ENCODE results near the gene ZNF70. TPM values are rescaled to one million over a fixed set of nuclear protein-coding genes. Genes with fewer than 3 reads are reported as not detected.
A peak's percentile ranks its signal among the peaks of the same experiment; 100 is the strongest.

ZNF70 gene
- total RNA-seq, 4 donors from 2014 or later = 2.7 to 7.5 (median 5.9) TPM

DNA sequence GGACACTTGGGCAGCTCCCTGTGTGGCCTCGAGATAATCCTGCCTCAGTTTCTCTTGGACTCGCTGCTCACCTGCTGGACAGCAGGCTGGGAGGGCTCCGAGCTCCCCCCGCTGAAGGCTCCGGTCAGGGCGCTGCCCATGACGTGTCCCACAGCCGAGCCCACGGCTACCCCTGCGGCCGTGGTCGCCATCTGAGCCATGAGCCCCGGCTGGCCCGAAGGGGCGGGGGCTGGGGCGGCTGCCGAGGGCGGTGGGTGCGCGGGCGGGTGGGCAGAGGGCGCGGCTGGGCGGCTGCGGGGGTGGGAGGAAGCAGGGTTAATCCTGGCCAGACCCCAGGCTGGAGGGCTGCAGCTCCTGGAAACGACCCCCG lies 16.4 kb upstream of the ZNF70 start:
- no peak for DNase-seq
- no peak for TF ChIP-seq POLR2AphosphoS5 (IDR thresholded peaks at IDR 0.05)
- no peak for TF ChIP-seq POLR2A (IDR thresholded peaks at IDR 0.05)
- TF ChIP-seq EP300 (IDR thresholded peaks at IDR 0.05; ENCODE audit: low read depth) = no peak
- TF ChIP-seq, protein P1, sequence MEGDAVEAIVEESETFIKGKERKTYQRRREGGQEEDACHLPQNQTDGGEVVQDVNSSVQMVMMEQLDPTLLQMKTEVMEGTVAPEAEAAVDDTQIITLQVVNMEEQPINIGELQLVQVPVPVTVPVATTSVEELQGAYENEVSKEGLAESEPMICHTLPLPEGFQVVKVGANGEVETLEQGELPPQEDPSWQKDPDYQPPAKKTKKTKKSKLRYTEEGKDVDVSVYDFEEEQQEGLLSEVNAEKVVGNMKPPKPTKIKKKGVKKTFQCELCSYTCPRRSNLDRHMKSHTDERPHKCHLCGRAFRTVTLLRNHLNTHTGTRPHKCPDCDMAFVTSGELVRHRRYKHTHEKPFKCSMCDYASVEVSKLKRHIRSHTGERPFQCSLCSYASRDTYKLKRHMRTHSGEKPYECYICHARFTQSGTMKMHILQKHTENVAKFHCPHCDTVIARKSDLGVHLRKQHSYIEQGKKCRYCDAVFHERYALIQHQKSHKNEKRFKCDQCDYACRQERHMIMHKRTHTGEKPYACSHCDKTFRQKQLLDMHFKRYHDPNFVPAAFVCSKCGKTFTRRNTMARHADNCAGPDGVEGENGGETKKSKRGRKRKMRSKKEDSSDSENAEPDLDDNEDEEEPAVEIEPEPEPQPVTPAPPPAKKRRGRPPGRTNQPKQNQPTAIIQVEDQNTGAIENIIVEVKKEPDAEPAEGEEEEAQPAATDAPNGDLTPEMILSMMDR (IDR thresholded peaks at IDR 0.05) = no peak
- intact Hi-C loops (cut with DNase I; ENCODE audit: low total_unique reads) = no loop called here
- peak overlapping the region; percentile 67 to 80 (median 72) for H3K4me3 ChIP-seq
- H3K27me3 ChIP-seq = no peaks in the 10 kb centered on the region
- peak overlapping the region; percentile 88 to 93 (median 89) for H3K27ac ChIP-seq
- 6% methylated on average over 14 of the region's 27 CpGs; no CpG with 5 or more reads in 1 of the 2 donors for WGBS, 2 donors (ENCODE audit: low coverage in 1 of 2)
- H3K4me1 ChIP-seq = peaks cover 16 to 63% (median 35%) of the 10 kb centered on the region in 4 donors
- in situ Hi-C loops (cut with MboI; ENCODE audit: low pct_ligation_motif_present in 1 of 4, low pct_unique_long_range_greater_than_20kb in 1 of 4, low sequenced_read_pairs in 3 of 4) = no loop called here
- no peaks in the 10 kb centered on the region for H3K36me3 ChIP-seq
- H3K9me3 ChIP-seq = no peaks in the 10 kb centered on the region

GRCh38 chr22:23764899-23765881 lies 14.3 kb upstream of the ZNF70 start:
- DNase-seq = no peak
- no peak overlapping the region for H3K27ac ChIP-seq
- WGBS, 2 donors (ENCODE audit: low coverage in 1 of 2) = 90% methylated on average over 9 of the region's 9 CpGs; no CpG with 5 or more reads in 1 of the 2 donors
- H3K36me3 ChIP-seq = no peaks in the 10 kb centered on the region
- no peaks in the 10 kb centered on the region for H3K27me3 ChIP-seq
- no peak for TF ChIP-seq EP300 (IDR thresholded peaks at IDR 0.05; ENCODE audit: low read depth)
- TF ChIP-seq POLR2AphosphoS5 (IDR thresholded peaks at IDR 0.05) = no peak
- no peak for TF ChIP-seq POLR2A (IDR thresholded peaks at IDR 0.05)
- TF ChIP-seq, protein P1 (IDR thresholded peaks at IDR 0.05) = no peak
- no peaks in the 10 kb centered on the region for H3K9me3 ChIP-seq
- no peak overlapping the region for H3K4me3 ChIP-seq
- intact Hi-C loops (cut with DNase I; ENCODE audit: low total_unique reads) (no loop called here), in situ Hi-C loops (cut with MboI; ENCODE audit: low pct_ligation_motif_present in 1 of 4, low pct_unique_long_range_greater_than_20kb in 1 of 4, low sequenced_read_pairs in 3 of 4) (no loop called here)
- peaks cover 13 to 51% (median 27%) of the 10 kb centered on the region in 4 donors for H3K4me1 ChIP-seq

GRCh38 chr22:23763954-23764353 lies 13.0 kb upstream of the ZNF70 start:
- no peak overlapping the region for H3K27ac ChIP-seq
- intact Hi-C loops (cut with DNase I; ENCODE audit: low total_unique reads) (no loop called here), in situ Hi-C loops (cut with MboI; ENCODE audit: low pct_ligation_motif_present in 1 of 4, low pct_unique_long_range_greater_than_20kb in 1 of 4, low sequenced_read_pairs in 3 of 4) (no loop called here)
- H3K27me3 ChIP-seq = no peaks in the 10 kb centered on the region
- no peaks in the 10 kb centered on the region for H3K36me3 ChIP-seq
- TF ChIP-seq EP300 (IDR thresholded peaks at IDR 0.05; ENCODE audit: low read depth) (no peak), POLR2AphosphoS5 (IDR thresholded peaks at IDR 0.05) (no peak), POLR2A (IDR thresholded peaks at IDR 0.05) (no peak)
- TF ChIP-seq, protein P1 (IDR thresholded peaks at IDR 0.05) = no peak
- 76% methylated on average over 7 of the region's 7 CpGs; no CpG with 5 or more reads in 1 of the 2 donors for WGBS, 2 donors (ENCODE audit: low coverage in 1 of 2)
- no peak for DNase-seq
- H3K4me3 ChIP-seq = peak overlapping the region in 1 of 4 donors; percentile 22
- H3K4me1 ChIP-seq = peaks cover 9 to 47% (median 27%) of the 10 kb centered on the region in 4 donors
- no peaks in the 10 kb centered on the region for H3K9me3 ChIP-seq

- Histone ChIP-seq H3K27me3 (no peaks in the 10 kb centered on the region), H3K4me3 (peak overlapping the region in 1 of 4 donors; percentile 22), H3K4me1 (peaks cover 6 to 43% (median 24%) of the 10 kb centered on the region in 4 donors), H3K36me3 (no peaks in the 10 kb centered on the region), H3K27ac (no peak overlapping the region), H3K9me3 (no peaks in the 10 kb centered on the region)
- 56 to 82% methylated on average over 7 to 17 of the region's 17 CpGs for WGBS, 2 donors (ENCODE audit: low coverage in 1 of 2)
- in situ Hi-C loops (cut with MboI; ENCODE audit: low pct_ligation_motif_present in 1 of 4, low pct_unique_long_range_greater_than_20kb in 1 of 4, low sequenced_read_pairs in 3 of 4) = no loop called here
- intact Hi-C loops (cut with DNase I; ENCODE audit: low total_unique reads) = no loop called here
- DNase-seq = no peak
- TF ChIP-seq, protein P1 (IDR thresholded peaks at IDR 0.05) = no peak
- TF ChIP-seq POLR2A (IDR thresholded peaks at IDR 0.05) (no peak), EP300 (IDR thresholded peaks at IDR 0.05; ENCODE audit: low read depth) (no peak), POLR2AphosphoS5 (IDR thresholded peaks at IDR 0.05) (no peak)
Measured at GRCh38 chr22:23763579-23763945, 12.7 kb upstream of the ZNF70 start.
